ENCODE measurements around the gene HMGN5. TPM values are rescaled to one million over a fixed set of nuclear protein-coding genes. Genes with fewer than 3 reads are reported as not detected.

The HMGN5 gene
- polyA plus RNA-seq, 1 donor from 2014 or later = 0.45 TPM

DNA sequence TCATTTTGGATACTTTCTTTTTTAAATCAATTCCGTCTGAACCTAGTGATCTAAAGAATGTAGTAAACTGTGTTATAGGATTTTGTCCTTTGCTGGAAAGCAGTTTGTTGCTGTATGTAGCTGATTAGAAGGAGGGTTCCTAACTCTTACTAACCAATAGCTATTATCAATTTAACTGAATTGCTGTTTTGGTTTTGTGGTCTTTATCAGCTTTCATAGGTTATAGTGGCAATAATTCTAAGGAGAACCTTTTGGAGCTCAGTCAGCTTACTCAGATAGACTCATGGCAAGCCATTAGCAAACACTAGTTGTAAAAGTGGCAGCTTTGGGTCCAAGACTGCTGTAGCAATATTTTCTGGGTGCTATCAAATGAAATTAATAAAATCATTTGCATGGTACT, 29.8 kb upstream of the HMGN5 start:
- H2AFZ ChIP-seq (ENCODE audit: low read depth, low read length) = no peak overlapping the region
- TF ChIP-seq MXI1 (conservative IDR thresholded peaks at IDR 0.05; ENCODE audit: poor library complexity, severe bottlenecking) (no peak), RAD21 (conservative IDR thresholded peaks at IDR 0.05) (no peak)
- no peak overlapping the region for H3K27ac ChIP-seq (ENCODE audit: low read length)
- H4K20me1 ChIP-seq (ENCODE audit: insufficient read depth) = no peaks in the 10 kb centered on the region
- H3K79me2 ChIP-seq (replicated peaks; ENCODE audit: insufficient read depth, low read length) = no peaks in the 10 kb centered on the region
- H3F3A ChIP-seq (ENCODE audit: insufficient read depth, low read length, poor library complexity, severe bottlenecking) = no peaks in the 10 kb centered on the region
- no peaks in the 10 kb centered on the region for H3K36me3 ChIP-seq (ENCODE audit: insufficient read depth, low read length)
- H3K9me2 ChIP-seq (ENCODE audit: insufficient read depth, low read length) = no peaks in the 10 kb centered on the region
- no peak overlapping the region for H3K4me3 ChIP-seq (ENCODE audit: low read length)
- H3K9ac ChIP-seq (ENCODE audit: low read length) = no peak overlapping the region
- H3K4me2 ChIP-seq (ENCODE audit: low read length) = no peak overlapping the region
- no peaks in the 10 kb centered on the region for H3K9me3 ChIP-seq (ENCODE audit: low read length)
- H3K27me3 ChIP-seq (ENCODE audit: insufficient read depth, low read depth, low read length) = no peaks in the 10 kb centered on the region

DNA sequence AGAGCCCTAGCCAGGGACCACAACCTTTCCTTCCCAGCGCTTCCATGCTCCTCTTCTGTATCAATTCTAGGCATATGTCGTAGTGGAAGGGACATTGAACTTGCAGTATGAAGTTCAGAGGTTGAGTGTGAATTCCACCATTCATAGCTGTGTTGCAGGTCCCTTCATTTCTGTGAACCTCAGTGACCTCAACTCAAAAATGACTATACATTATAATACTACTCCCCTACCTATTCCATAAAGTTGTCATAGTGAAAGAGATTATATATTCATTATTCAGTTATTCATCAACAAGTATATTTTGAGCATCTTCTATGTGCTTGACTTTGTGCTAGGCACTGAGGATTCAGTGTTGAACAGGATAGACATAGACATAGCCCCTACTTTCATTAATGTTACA, 28.2 kb upstream of the HMGN5 start:
- TF ChIP-seq CTCF (IDR thresholded peaks at IDR 0.05; ENCODE audit: poor library complexity, severe bottlenecking) (no peak), REST (IDR thresholded peaks at IDR 0.05; ENCODE audit: borderline replicate concordance) (no peak)
- Histone ChIP-seq H3K9me2 (ENCODE audit: insufficient read depth, low read length) (no peaks in the 10 kb centered on the region), H3K36me3 (ENCODE audit: insufficient read depth, low read length) (no peaks in the 10 kb centered on the region), H3K4me2 (ENCODE audit: low read length) (no peak overlapping the region), H3K27ac (ENCODE audit: low read length) (no peak overlapping the region), H3K27me3 (ENCODE audit: insufficient read depth, low read depth, low read length) (no peaks in the 10 kb centered on the region), H3K9ac (ENCODE audit: low read length) (no peak overlapping the region), H2AFZ (ENCODE audit: low read depth, low read length) (no peak overlapping the region), H3F3A (ENCODE audit: insufficient read depth, low read length, poor library complexity, severe bottlenecking) (no peaks in the 10 kb centered on the region), H3K79me2 (replicated peaks; ENCODE audit: insufficient read depth, low read length) (no peaks in the 10 kb centered on the region), H3K4me3 (ENCODE audit: low read length) (no peak overlapping the region), H3K9me3 (ENCODE audit: low read length) (no peaks in the 10 kb centered on the region), H4K20me1 (ENCODE audit: insufficient read depth) (no peaks in the 10 kb centered on the region)

GRCh38 chrX:81229229-81229628, 27.5 kb upstream of the HMGN5 start:
- Histone ChIP-seq H4K20me1 (ENCODE audit: insufficient read depth) (no peaks in the 10 kb centered on the region), H3K4me3 (ENCODE audit: low read length) (no peak overlapping the region), H3K27ac (ENCODE audit: low read length) (no peak overlapping the region), H3K4me2 (ENCODE audit: low read length) (no peak overlapping the region), H3K79me2 (replicated peaks; ENCODE audit: insufficient read depth, low read length) (no peaks in the 10 kb centered on the region), H3K36me3 (ENCODE audit: insufficient read depth, low read length) (no peaks in the 10 kb centered on the region), H3F3A (ENCODE audit: insufficient read depth, low read length, poor library complexity, severe bottlenecking) (no peaks in the 10 kb centered on the region), H3K9ac (ENCODE audit: low read length) (no peak overlapping the region), H2AFZ (ENCODE audit: low read depth, low read length) (no peak overlapping the region), H3K9me2 (ENCODE audit: insufficient read depth, low read length) (no peaks in the 10 kb centered on the region), H3K9me3 (ENCODE audit: low read length) (no peaks in the 10 kb centered on the region), H3K27me3 (ENCODE audit: insufficient read depth, low read depth, low read length) (no peaks in the 10 kb centered on the region)
- TF ChIP-seq REST (IDR thresholded peaks at IDR 0.05; ENCODE audit: borderline replicate concordance) (no peak), EZH2 (IDR thresholded peaks at IDR 0.05; ENCODE audit: borderline replicate concordance, insufficient read depth, low read length, poor library complexity, severe bottlenecking) (no peak), POLR2AphosphoS5 (IDR thresholded peaks at IDR 0.05) (no peak), CTCF (IDR thresholded peaks at IDR 0.05; ENCODE audit: poor library complexity, severe bottlenecking) (no peak), SMC3 (conservative IDR thresholded peaks at IDR 0.05; ENCODE audit: poor library complexity) (no peak), TAF1 (IDR thresholded peaks at IDR 0.05; ENCODE audit: low read depth) (no peak), EP300 (conservative IDR thresholded peaks at IDR 0.05; ENCODE audit: poor library complexity, severe bottlenecking) (no peak), RAD21 (conservative IDR thresholded peaks at IDR 0.05) (no peak), MXI1 (conservative IDR thresholded peaks at IDR 0.05; ENCODE audit: poor library complexity, severe bottlenecking) (no peak)
